Endodermal cell (in vitro differentiated cells): ENCODE data around the gene SORCS1. TPM values are rescaled to one million over a fixed set of nuclear protein-coding genes. Genes with fewer than 3 reads are reported as not detected.

Experiments
- DNase-seq: peaks from one replicate; pipeline ENCODE4 v3.0.0-alpha.2; 2017
- H3K27ac ChIP-seq: 2 replicates; pipeline ENCODE4 v1.5.1; 2013; ENCODE audit warnings: mild to moderate bottlenecking, low read depth, low read length, moderate library complexity
- H3K27me3 ChIP-seq: 2 replicates; pipeline ENCODE4 v1.6.1; 2013; ENCODE audit warnings: mild to moderate bottlenecking, low read length, moderate library complexity; ENCODE audit not compliant: insufficient read depth, control insufficient read depth, poor library complexity, severe bottlenecking
- H3K36me3 ChIP-seq: 2 replicates; pipeline ENCODE4 v1.7.0; 2013; ENCODE audit warnings: mild to moderate bottlenecking, low read length, moderate library complexity; ENCODE audit not compliant: control insufficient read depth, insufficient read depth
- H3K4me1 ChIP-seq: one replicate; pipeline ENCODE4 v1.7.0; 2013; ENCODE audit warnings: low read length; ENCODE audit not compliant: control insufficient read depth, insufficient read depth
- H3K4me3 ChIP-seq: 2 replicates; pipeline ENCODE4 v1.5.1; 2013; ENCODE audit warnings: mild to moderate bottlenecking, low read length, moderate library complexity
- H3K9ac ChIP-seq: 2 replicates; pipeline ENCODE4 v1.6.1; 2013; ENCODE audit warnings: mild to moderate bottlenecking, low read length, moderate library complexity; ENCODE audit not compliant: poor library complexity, severe bottlenecking; ENCODE audit errors: extremely low read depth
- H3K9me3 ChIP-seq: 2 replicates; pipeline ENCODE4 v1.6.1; 2013; ENCODE audit warnings: mild to moderate bottlenecking, low read length, moderate library complexity; ENCODE audit not compliant: control insufficient read depth
- H3K27ac Mint-ChIP-seq: 2 replicates; pipeline ENCODE4 v1.8.0; 2020; ENCODE audit warnings: mixed read lengths
- H3K27me3 Mint-ChIP-seq: 2 replicates; pipeline ENCODE4 v1.8.0; 2021; ENCODE audit warnings: mild to moderate bottlenecking, mixed read lengths; ENCODE audit not compliant: insufficient read depth
- H3K36me3 Mint-ChIP-seq: 2 replicates; pipeline ENCODE4 v1.8.0; 2020; ENCODE audit warnings: low read depth, mixed read lengths
- H3K4me1 Mint-ChIP-seq: 2 replicates; pipeline ENCODE4 v1.8.0; 2020; ENCODE audit warnings: mixed read lengths
- H3K4me3 Mint-ChIP-seq: 2 replicates; pipeline ENCODE4 v1.8.0; 2020; ENCODE audit warnings: mild to moderate bottlenecking, moderate library complexity, mixed read lengths
- H3K9me3 Mint-ChIP-seq: 2 replicates; pipeline ENCODE4 v1.8.0; 2020; ENCODE audit warnings: mild to moderate bottlenecking, mixed read lengths
- CTCF ChIP-seq: fragments of 200-600 bp; sonication (generic); conservative IDR thresholded peaks from 2 replicates; pipeline ENCODE4 v1.5.0; 2021; ENCODE audit warnings: antibody characterized with exemption, mild to moderate bottlenecking
- WGBS, 2 experiments: methylation state at CpG; one replicate each; pipeline versions ENCODE4 v1.1.5 to v1.1.7; 2013; ENCODE audit warnings: missing lambda C conversion rate in 2 of 2, mixed read lengths in 1 of 2; ENCODE audit not compliant: insufficient coverage in 1 of 2, insufficient read length in 1 of 2; 5-methylcytosine and 5-hydroxymethylcytosine counted together
- total RNA-seq, 2 donors: library from RNA; stranded (reverse); fragmentation: NEBNext Ultra II Directional in 1 of 2; extraction: Animal tissue kit (Norgen Biotek cat#: 25700) in 1 of 2; gene quantifications; 2 replicates in 1 of 2; 3 replicates in 1 of 2; pipeline ENCODE4 v1.2.1, GENCODE V29; 2021

Gene SORCS1
- total RNA-seq, 2 donors from 2014 or later: 57.4 to 79.6 TPM

- H3K9ac ChIP-seq: no peak overlapping the region
- no peaks in the 10 kb centered on the region for H3K27me3 ChIP-seq
- Mint-ChIP-seq H3K9me3 (peaks cover 1% of the 10 kb centered on the region), H3K36me3 (peaks cover 5% of the 10 kb centered on the region), H3K4me3 (no peak overlapping the region), H3K27ac (no peak overlapping the region), H3K4me1 (peaks cover 34% of the 10 kb centered on the region), H3K27me3 (peaks cover 6% of the 10 kb centered on the region)
- TF ChIP-seq CTCF: no peak
- no peak for DNase-seq
- WGBS, 2 experiments: 11 to 20% methylated on average over 1 of the region's 1 CpG
- no peaks in the 10 kb centered on the region for H3K36me3 ChIP-seq
- no peak overlapping the region for H3K27ac ChIP-seq
- H3K9me3 ChIP-seq: peaks cover 8% of the 10 kb centered on the region
- H3K4me3 ChIP-seq: no peak overlapping the region
- H3K4me1 ChIP-seq: peaks cover 8% of the 10 kb centered on the region
These were observed 359.4 kb downstream of the SORCS1 start for GRCh38 chr10:106804992-106805582.

- H3K27me3 ChIP-seq: no peaks in the 10 kb centered on the region
- H3K9ac ChIP-seq: no peak overlapping the region
- WGBS, 2 experiments: 90 to 100% methylated on average over 1 to 3 of the region's 4 CpGs
- no peak for DNase-seq
- H3K4me1 Mint-ChIP-seq: peaks cover 29% of the 10 kb centered on the region
- H3K4me3 Mint-ChIP-seq: no peak overlapping the region
- peaks cover 9% of the 10 kb centered on the region for H3K27me3 Mint-ChIP-seq
- H3K36me3 Mint-ChIP-seq: peaks cover 9% of the 10 kb centered on the region
- H3K9me3 ChIP-seq: peaks cover 13% of the 10 kb centered on the region
- H3K27ac ChIP-seq: no peak overlapping the region
- H3K9me3 Mint-ChIP-seq: peaks cover 18% of the 10 kb centered on the region
- H3K4me3 ChIP-seq: no peak overlapping the region
- H3K4me1 ChIP-seq: peaks cover 8% of the 10 kb centered on the region
- peaks cover under 1% of the 10 kb centered on the region for H3K36me3 ChIP-seq
- H3K27ac Mint-ChIP-seq: no peak overlapping the region
- no peak for TF ChIP-seq CTCF
These were observed 361.6 kb downstream of the SORCS1 start for GRCh38 chr10:106802949-106803348.

GRCh38 chr10:106799776-106800175 is 364.7 kb downstream of the SORCS1 start:
- Mint-ChIP-seq H3K4me3 (no peak overlapping the region), H3K9me3 (peaks cover 18% of the 10 kb centered on the region), H3K27me3 (peaks cover 9% of the 10 kb centered on the region), H3K4me1 (peaks cover 24% of the 10 kb centered on the region), H3K27ac (no peak overlapping the region), H3K36me3 (peaks cover 15% of the 10 kb centered on the region)
- 90 to 100% methylated on average over 1 of the region's 1 CpG for WGBS, 2 experiments
- H3K27ac ChIP-seq: no peak overlapping the region
- peaks cover 5% of the 10 kb centered on the region for H3K4me1 ChIP-seq
- peaks cover 7% of the 10 kb centered on the region for H3K36me3 ChIP-seq
- no peaks in the 10 kb centered on the region for H3K27me3 ChIP-seq
- H3K4me3 ChIP-seq: no peak overlapping the region
- H3K9ac ChIP-seq: no peak overlapping the region
- H3K9me3 ChIP-seq: peaks cover 13% of the 10 kb centered on the region
- TF ChIP-seq CTCF: no peak
- DNase-seq: no peak
